Activated T-cell treated with anti-CD3 and anti-CD28 coated beads, Interleukin-2, amount 50 U/mL, for 4 hours (primary cell): ENCODE data around the gene HUWE1. TPM values are rescaled to one million over a fixed set of nuclear protein-coding genes. Genes with fewer than 3 reads are reported as not detected.
"Not testable (repeated sequence)": the region's sequence is repeated elsewhere in the genome, so short reads cannot be mapped to it uniquely, and the experiment has no call there.

Experiments
- ATAC-seq, 2 donors: fragments of 200-7000 bp; cut with Tn5 transposase; one replicate each; pipeline ENCODE4 v1.10.0; 2021
- DNase-seq: peaks from one replicate; pipeline ENCODE4 v3.0.0-alpha.2; 2020
- H3K27me3 Mint-ChIP-seq: one replicate; pipeline ENCODE4 v1.8.0; 2021; ENCODE audit warnings: low read depth, mixed read lengths
- H3K36me3 Mint-ChIP-seq: one replicate; pipeline ENCODE4 v1.8.0; 2022; ENCODE audit warnings: mixed read lengths; ENCODE audit not compliant: insufficient read depth
- H3K4me1 Mint-ChIP-seq: one replicate; pipeline ENCODE4 v1.8.0; 2021; ENCODE audit warnings: low read depth, mixed read lengths
- H3K4me3 Mint-ChIP-seq: one replicate; pipeline ENCODE4 v1.8.0; 2021; ENCODE audit warnings: mild to moderate bottlenecking, moderate library complexity, mixed read lengths
- H3K9me3 Mint-ChIP-seq: one replicate; pipeline ENCODE4 v1.8.0; 2021; ENCODE audit warnings: mixed read lengths
- total RNA-seq, 3 donors: library from RNA; stranded (reverse); gene quantifications; one replicate each; pipeline ENCODE4 v1.2.1, GENCODE V29; 2021

HUWE1 gene, protein sequence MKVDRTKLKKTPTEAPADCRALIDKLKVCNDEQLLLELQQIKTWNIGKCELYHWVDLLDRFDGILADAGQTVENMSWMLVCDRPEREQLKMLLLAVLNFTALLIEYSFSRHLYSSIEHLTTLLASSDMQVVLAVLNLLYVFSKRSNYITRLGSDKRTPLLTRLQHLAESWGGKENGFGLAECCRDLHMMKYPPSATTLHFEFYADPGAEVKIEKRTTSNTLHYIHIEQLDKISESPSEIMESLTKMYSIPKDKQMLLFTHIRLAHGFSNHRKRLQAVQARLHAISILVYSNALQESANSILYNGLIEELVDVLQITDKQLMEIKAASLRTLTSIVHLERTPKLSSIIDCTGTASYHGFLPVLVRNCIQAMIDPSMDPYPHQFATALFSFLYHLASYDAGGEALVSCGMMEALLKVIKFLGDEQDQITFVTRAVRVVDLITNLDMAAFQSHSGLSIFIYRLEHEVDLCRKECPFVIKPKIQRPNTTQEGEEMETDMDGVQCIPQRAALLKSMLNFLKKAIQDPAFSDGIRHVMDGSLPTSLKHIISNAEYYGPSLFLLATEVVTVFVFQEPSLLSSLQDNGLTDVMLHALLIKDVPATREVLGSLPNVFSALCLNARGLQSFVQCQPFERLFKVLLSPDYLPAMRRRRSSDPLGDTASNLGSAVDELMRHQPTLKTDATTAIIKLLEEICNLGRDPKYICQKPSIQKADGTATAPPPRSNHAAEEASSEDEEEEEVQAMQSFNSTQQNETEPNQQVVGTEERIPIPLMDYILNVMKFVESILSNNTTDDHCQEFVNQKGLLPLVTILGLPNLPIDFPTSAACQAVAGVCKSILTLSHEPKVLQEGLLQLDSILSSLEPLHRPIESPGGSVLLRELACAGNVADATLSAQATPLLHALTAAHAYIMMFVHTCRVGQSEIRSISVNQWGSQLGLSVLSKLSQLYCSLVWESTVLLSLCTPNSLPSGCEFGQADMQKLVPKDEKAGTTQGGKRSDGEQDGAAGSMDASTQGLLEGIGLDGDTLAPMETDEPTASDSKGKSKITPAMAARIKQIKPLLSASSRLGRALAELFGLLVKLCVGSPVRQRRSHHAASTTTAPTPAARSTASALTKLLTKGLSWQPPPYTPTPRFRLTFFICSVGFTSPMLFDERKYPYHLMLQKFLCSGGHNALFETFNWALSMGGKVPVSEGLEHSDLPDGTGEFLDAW (N-terminal part only)
- 100 to 1,000 TPM; 433 to 540 (median 440) TPM for total RNA-seq

- Mint-ChIP-seq H3K4me1 (peaks cover 11% of the 10 kb centered on the region), H3K36me3 (peaks cover 15% of the 10 kb centered on the region), H3K9me3 (no peaks in the 10 kb centered on the region), H3K27me3 (no peaks in the 10 kb centered on the region), H3K4me3 (peak within 1 kb of the TSS; percentile 93)
- ATAC-seq: peak; percentile 47
- peak; percentile 82 for DNase-seq
These were observed at the start of gene HUWE1 for GRCh38 chrX:53686151-53686885. HUWE1 (minus strand) TSS chrX:53686719; CDS start chrX:53654107, 32,612 bp downstream.

DNA sequence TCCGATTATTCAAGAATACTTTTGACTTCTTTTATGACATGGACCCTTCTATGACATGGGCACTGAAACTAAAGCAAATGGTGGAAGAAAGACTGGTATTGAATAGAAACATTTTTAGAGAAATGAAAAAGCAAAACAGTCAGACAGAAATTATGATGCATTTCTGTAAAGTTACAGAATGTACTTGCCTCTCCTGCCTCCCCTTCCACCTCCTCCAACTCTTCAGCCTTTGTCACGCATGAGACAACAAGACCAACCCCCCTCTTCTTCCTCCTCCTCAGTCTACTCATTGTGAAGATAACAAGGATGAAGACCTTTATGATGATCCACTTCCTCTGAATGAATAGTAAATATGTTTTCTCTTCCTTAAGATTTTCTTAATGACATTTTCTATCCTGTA lies 46.3 kb upstream of the HUWE1 start:
- Mint-ChIP-seq H3K4me1 (peaks cover 41% of the 10 kb centered on the region), H3K4me3 (peak overlapping the region; percentile 69)
- DNase-seq: no peak

DNA sequence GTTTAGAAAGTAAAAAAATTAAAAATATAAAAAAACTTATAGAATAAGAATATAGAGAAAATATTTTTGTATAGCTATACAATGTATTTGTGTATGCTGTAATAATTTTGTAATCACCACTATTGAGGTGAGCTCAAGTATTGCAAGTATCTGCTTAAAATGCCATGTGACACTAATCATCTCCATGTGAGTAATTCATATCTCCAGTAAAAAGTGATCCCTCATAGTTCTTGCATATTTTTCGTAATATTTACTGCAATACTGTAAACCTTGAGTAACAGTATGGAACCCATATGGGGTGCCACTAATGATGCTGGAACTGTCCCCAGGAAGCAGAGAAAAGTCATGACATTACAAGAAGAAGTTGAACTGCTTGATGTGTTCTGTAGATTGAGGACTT lies 43.2 kb upstream of the HUWE1 start:
- Mint-ChIP-seq H3K4me3 (no peak overlapping the region), H3K36me3 (no peaks in the 10 kb centered on the region), H3K4me1 (peaks cover 43% of the 10 kb centered on the region), H3K9me3 (no peaks in the 10 kb centered on the region), H3K27me3 (no peaks in the 10 kb centered on the region)
- ATAC-seq (no peak), DNase-seq (no peak)

More for the DNA sequence above, 46.3 kb upstream of the HUWE1 start:
- peak; percentile 87 to 90 for ATAC-seq
- H3K9me3 Mint-ChIP-seq: no peaks in the 10 kb centered on the region
- H3K27me3 Mint-ChIP-seq: no peaks in the 10 kb centered on the region
- peaks cover 6% of the 10 kb centered on the region for H3K36me3 Mint-ChIP-seq

DNA sequence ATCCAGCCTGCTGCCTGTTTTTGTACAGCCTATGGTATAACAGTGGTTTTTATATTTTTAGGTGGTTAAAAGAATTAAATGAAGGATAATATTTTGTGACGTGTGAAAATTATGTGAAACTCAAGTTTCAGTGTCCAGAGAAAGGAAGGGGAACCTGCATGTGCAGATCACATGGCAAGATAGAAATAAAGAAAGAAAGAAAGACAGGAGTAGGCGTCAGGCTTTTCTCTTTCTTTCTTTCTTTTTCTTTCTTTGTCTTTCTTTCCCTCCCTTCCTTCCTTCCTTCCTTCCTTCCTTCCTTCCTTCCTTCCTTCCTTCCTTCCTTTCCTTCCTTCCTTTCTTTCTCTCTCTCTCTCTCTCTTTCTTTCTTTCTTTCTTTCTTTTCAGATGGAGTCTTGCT lies 42.0 kb upstream of the HUWE1 start:
- no peaks in the 10 kb centered on the region for H3K9me3 Mint-ChIP-seq

GRCh38 chrX:53724872-53725271 lies 38.4 kb upstream of the HUWE1 start:
- ATAC-seq: no peak
- no peak for DNase-seq
- H3K36me3 Mint-ChIP-seq: peaks cover 2% of the 10 kb centered on the region
- no peaks in the 10 kb centered on the region for H3K9me3 Mint-ChIP-seq
- no peaks in the 10 kb centered on the region for H3K27me3 Mint-ChIP-seq
- peaks cover 23% of the 10 kb centered on the region for H3K4me1 Mint-ChIP-seq
- H3K4me3 Mint-ChIP-seq: no peak overlapping the region

More for the DNA sequence above, 42.0 kb upstream of the HUWE1 start:
- Mint-ChIP-seq H3K4me3 (peak overlapping the region; percentile 21), H3K36me3 (no peaks in the 10 kb centered on the region), H3K4me1 (peaks cover 36% of the 10 kb centered on the region), H3K27me3 (no peaks in the 10 kb centered on the region)
- ATAC-seq (no peak), DNase-seq (no peak)

GRCh38 chrX:53723381-53723780 lies 36.9 kb upstream of the HUWE1 start:
- H3K4me1 Mint-ChIP-seq: peaks cover 24% of the 10 kb centered on the region
- DNase-seq: no peak
- H3K36me3 Mint-ChIP-seq: peaks cover 2% of the 10 kb centered on the region
- no peak overlapping the region for H3K4me3 Mint-ChIP-seq
- no peaks in the 10 kb centered on the region for H3K9me3 Mint-ChIP-seq
- no peaks in the 10 kb centered on the region for H3K27me3 Mint-ChIP-seq
- no peak for ATAC-seq

- not testable (repeated sequence) for H3K4me3 Mint-ChIP-seq, H3K9me3 Mint-ChIP-seq, DNase-seq, H3K36me3 Mint-ChIP-seq, H3K27me3 Mint-ChIP-seq, ATAC-seq
- H3K4me1 Mint-ChIP-seq: peaks cover 27% of the 10 kb centered on the region
These were observed 35.1 kb upstream of the HUWE1 start for GRCh38 chrX:53721610-53722009.

DNA sequence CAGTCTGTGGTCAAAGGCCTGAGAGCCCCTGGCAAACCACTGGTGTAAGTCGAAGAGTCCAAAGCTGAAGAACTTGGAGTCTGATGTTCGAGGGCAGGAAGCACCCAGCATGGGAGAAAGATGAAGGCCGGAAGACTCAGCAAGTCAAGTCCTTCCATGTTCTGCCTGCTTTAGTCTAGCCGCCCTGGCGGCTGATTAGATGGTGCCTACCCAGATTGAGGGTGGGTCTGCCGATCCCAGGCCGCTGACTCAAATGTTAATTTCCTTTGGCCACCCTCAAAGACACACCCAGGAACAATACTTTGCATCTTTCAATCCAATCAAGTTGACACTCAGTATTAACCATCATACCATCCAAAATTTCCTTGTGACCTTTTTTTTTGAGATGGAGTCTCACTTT lies 33.1 kb upstream of the HUWE1 start:
- H3K9me3 Mint-ChIP-seq, H3K36me3 Mint-ChIP-seq, ATAC-seq, DNase-seq, H3K27me3 Mint-ChIP-seq: not testable (repeated sequence)
- Mint-ChIP-seq H3K4me1 (peaks cover 39% of the 10 kb centered on the region), H3K4me3 (peak overlapping the region; percentile 65)

DNA sequence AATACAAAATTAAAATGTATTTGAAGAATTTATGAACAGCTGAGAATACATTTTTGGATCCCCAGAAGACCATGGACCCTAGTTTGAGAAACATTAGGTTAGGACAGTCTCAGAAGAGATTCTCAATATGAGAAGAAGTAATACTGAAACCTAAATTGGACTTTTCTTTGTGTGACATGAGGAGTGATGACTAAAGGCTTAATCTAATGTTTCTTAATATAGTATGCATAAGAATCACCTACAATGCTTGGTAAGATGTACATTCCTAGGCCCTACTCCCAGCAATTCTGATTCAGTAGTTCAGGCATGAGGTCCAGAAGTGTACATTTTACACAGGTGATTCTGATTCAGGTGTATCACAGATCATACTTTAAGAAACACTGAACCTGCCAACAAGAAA lies 31.6 kb upstream of the HUWE1 start:
- H3K27me3 Mint-ChIP-seq: no peaks in the 10 kb centered on the region
- peak overlapping the region; percentile 82 for H3K4me3 Mint-ChIP-seq
- peaks cover 47% of the 10 kb centered on the region for H3K4me1 Mint-ChIP-seq
- ATAC-seq: peak; percentile 5 to 12
- no peak for DNase-seq
- peaks cover 5% of the 10 kb centered on the region for H3K36me3 Mint-ChIP-seq
- H3K9me3 Mint-ChIP-seq: no peaks in the 10 kb centered on the region

GRCh38 chrX:53717205-53717604 lies 30.7 kb upstream of the HUWE1 start:
- H3K4me1 Mint-ChIP-seq: peaks cover 48% of the 10 kb centered on the region
- no peak for ATAC-seq
- peak overlapping the region; percentile 81 for H3K4me3 Mint-ChIP-seq
- no peaks in the 10 kb centered on the region for H3K9me3 Mint-ChIP-seq
- H3K36me3 Mint-ChIP-seq: peaks cover 5% of the 10 kb centered on the region
- H3K27me3 Mint-ChIP-seq: no peaks in the 10 kb centered on the region
- DNase-seq: no peak

GRCh38 chrX:53716328-53717088 lies 30.0 kb upstream of the HUWE1 start:
- Mint-ChIP-seq H3K4me3 (peak overlapping the region; percentile 81), H3K36me3 (peaks cover 5% of the 10 kb centered on the region), H3K4me1 (peaks cover 48% of the 10 kb centered on the region), H3K9me3 (no peaks in the 10 kb centered on the region), H3K27me3 (no peaks in the 10 kb centered on the region)
- DNase-seq (peak; percentile 42), ATAC-seq (peak; percentile 22 to 41)

DNA sequence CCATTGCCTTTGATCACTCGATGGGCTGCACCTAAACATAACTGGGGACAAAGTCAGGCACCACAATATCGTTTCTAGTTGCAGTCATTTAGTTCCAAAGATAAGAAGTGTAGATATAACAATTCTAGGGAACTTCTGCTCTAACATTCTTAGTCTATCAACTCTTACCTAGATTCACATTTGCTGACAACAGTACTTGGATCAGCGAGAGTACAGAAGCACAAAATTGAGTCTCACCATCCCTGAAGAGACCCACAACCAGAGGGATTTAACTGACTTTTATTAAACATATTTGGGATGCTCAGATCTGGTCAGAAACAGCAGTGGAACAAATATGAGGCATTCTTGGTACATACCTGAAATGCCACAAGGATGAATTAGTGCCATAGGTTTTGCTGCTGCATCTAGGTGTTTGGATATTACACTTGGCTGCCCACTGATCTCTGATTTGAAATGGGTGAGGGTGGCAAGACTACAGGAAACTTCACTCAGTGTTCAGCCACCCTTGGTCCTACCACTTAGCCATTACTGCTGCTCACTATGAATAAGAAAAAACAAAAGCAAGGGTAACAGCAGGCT lies 28.9 kb upstream of the HUWE1 start:
- DNase-seq (no peak), ATAC-seq (peak; percentile 40 to 41)
- H3K9me3 Mint-ChIP-seq: no peaks in the 10 kb centered on the region
- H3K36me3 Mint-ChIP-seq: peaks cover 5% of the 10 kb centered on the region
- H3K4me3 Mint-ChIP-seq: peak overlapping the region; percentile 81
- no peaks in the 10 kb centered on the region for H3K27me3 Mint-ChIP-seq
- H3K4me1 Mint-ChIP-seq: peaks cover 48% of the 10 kb centered on the region
